SIG-M5 treated with dmso at 0.1 percent for 504 hours (cell line): Measurements from ENCODE around the gene POLR2L.
A peak's percentile ranks its signal among the peaks of the same experiment; 100 is the strongest.

Source experiments
- DNase-seq: peaks from one replicate; lab custom pipeline; 2025; ENCODE audit not compliant: unreplicated experiment; lab: John Stamatoyannopoulos, UW

POLR2L gene

DNA sequence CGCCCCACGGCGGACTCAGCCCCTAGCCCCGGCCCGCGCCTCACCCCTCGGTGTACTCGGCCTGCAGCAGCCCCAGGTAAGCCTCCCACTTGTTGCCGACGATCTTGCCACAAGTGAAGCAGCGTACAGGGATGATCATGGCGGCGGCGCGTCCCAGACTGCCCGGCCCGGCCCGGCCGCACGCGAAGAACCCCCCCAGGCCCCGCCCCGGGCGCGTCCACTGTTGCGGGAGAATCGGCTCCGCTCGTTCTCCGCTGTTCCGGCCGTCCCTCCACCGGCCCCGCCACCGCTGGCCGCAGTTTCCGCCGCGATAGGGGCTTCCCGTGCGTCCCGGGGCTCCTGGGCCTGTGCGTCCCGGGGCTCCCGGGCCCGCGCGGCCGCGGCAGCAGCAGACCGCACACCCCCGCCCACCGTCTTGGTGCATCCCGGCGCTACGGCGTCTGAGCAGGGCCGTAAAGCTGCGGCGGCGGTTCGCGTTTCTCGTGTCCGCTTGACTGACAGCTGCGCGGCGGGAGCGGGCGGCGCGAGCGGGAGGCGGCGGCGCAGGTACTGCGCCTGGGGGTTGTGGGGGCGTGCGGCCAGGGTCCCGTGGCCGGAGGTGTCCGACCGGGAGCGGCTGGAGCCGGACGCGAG lies at the start of gene POLR2L, which contains the start of gene TSPAN4:
TSS of gene POLR2L (minus strand) at position 160 of the 633 bp plus-strand sequence. CDS start at position 139, 21 bp downstream.
TSS of gene TSPAN4 (plus strand) at position 483 of the 633 bp plus-strand sequence. CDS start 7,453 bp downstream, outside the sequence.
- DNase-seq = peak; percentile 63

DNA sequence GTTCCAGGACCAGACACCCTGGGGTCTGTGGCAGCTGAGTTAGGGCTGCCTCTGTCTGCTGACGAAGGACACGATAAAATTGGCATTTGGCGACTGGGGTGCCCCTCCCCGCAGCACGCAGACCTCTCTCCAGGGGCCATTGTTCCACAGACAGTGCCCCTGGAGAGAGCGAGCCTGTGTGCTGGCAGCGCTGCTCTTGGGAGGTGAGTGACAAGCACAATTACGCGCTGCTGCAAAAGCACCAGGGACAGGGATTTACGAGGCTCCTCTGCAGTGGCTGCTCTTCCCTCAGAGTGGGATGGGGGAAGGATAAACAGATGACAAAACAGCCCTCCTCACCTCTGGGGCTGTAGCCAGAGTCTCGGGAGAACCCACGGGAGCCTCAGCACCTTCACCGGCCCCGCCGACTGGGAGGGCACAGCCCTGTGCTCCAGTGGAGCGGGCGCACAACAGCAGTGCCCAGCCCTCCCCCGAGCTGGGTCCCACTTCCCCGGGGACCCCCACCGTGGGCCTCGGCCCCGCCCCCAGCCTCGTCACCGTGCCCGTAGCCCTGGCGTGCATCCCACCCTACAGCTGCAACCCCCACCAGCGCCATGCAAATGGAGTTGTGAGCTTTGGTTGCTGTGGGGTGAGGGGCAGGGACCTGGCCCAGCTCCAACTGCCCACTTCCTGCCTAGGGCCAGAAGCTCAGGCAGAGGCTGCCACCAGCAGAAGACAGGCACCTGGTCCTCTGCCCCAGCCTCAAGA lies 48.6 kb upstream of the POLR2L start:
- DNase-seq = no peak

DNA sequence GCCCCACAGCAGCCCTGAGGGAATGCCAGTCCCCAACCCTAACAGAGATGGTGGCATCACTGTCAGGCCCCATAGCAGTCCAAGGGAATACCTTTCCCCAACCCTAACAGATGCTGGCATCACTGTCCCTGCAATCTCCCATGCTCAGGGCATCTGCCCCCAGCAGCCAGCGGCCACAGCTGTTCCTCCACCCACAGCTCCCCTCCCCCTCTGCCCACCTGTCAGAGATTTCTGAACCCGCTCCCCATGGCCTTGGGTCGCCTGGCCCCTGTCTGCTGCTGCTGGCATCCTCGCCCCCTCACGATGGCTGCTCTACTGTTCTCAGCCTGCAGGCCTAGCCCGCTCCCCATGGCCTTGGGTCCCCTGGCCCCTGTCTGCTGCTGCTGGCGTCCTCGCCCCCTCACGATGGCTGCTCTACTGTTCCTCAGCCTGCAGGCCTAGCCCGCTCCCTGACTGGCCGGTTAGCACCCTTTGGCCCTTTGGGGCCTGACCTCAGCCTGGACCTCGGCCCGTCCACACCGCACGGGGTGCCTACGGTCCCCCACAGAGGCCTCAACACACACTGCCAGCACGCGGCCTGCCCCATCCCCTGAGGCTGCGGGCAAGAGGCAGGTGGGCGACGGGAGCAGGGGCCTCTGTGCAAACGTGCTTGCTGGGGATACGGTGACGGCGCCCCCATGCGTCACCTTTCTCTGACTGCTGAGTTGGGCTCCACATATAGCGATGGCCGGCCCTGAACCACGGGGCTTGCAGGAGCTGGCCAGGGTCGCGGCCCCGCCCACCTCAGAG lies 47.6 kb upstream of the POLR2L start:
- DNase-seq = no peak

DNA sequence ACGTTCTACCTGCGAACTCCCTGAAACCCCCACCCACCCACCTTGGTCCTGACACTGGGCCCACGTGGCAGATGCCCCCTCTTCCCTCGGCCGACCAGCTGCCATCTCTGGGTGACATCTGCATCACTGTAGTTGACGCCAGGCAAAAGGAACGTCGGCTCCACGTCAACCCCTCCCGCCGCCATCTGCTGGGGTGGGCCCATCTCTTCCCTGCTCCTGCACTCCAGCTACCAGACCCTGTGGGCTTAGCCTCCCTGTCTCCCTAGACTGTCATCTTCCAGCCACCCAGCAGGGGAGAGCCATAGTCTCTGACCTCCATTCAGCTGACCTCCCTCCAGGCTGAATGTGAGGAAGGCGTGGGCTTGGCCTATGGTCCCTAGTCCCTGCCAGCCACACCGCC lies 46.9 kb upstream of the POLR2L start:
- DNase-seq = no peak

DNA sequence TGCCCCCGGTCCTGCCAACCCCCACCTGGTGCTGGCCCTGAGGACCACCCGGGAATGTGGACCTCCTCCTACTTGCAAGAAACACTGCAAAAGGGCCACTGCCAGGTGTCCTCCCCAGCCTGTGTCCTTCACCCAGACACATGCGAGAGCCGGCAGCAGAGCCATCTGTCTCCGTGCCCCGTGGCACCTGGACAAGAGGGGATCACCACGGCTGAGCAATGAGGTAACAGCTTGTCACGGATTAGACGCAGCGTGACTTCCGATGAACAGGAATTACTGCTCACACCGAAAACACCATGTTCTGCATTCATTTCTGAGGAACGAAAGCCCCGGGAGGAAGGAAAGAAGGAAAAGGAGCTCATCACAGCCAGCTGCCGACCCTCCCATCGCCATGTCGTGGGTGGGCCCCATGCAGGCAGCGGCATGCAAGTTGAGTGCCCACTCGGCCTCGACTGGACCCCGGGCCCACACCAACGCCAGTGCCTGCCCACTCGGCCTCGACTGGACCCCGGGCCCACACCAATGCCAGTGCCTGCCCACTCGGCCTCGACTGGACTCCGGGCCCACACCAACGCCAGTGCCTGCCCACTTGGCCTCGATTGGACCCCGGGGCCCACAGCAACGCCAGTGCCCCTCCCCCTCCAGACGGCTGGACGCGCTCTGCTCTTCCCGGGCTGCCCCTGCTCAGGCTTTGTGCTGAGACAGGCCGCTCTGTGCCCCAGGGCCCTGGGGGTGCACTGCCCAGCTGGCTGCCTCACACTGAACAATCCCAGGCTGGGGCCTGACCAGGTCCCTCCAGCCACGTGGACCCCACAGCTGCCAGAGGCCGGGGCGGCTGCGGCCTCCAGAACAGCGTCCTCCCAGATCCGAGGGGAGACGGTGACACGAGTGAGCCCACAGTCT lies 46.2 kb upstream of the POLR2L start:
- no peak for DNase-seq

DNA sequence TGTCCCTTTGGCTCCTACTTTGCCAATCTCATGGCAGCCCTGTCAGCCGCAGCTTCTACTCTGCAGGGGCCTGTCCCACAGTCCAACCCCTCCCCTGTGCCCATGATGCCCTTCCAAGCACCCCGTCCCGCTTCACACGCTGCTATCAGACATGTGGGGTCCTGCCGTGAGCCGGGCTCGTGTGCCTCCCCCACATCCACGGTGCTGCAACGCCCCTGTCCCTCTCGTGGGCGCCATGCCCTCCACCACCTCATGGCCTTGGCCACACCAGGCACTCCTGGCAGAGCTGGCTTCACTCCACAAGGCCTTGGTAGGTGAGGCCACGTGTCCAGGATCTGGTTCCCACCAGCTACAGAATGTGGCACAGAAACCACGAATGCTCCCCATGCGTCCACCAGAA lies 45.3 kb upstream of the POLR2L start:
- DNase-seq = no peak

DNA sequence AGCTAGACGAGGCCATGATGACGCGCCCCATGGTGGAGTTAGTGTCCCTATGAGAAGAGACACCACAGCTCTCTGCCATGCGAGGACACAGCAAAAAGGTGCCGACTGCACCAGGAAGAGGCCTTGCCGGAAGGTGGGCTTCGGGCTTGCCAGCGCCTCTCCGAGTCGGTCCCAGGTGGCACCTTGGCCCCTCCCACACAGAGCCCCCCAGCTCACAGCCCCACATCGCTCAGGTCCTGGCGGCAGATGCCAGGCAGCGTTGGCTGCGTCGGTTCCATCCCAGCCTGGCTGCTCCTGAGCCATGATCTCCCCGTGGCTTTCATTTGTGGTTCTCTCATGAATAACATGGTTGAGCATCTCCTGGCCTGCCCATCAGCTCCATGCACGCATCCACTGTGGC lies 44.2 kb upstream of the POLR2L start:
- DNase-seq = no peak

DNA sequence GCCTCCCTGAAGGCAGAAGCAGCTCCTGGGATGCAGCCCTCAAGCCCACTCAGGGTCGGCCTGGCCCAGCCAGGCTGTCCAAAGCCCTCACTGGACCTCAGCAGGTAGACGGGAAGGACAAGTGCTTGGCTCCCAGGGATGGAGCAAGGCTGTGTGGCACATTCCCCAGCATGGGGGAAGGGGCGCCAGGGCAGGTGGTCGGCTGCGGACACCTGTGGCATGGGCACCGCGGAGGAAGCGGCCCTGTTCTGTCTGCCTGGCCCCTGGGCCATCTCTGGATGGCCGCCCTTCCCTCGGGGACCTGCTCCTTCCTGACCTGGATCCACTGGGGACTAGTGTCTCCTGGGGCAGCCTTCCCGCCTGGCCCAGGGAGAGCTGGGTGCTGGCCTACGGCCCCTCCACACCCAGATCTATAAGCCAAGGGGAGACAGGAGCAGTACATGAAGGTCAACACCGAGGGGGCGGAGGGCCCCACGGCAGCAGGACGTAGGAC lies 42.3 kb upstream of the POLR2L start:
- DNase-seq = no peak

DNA sequence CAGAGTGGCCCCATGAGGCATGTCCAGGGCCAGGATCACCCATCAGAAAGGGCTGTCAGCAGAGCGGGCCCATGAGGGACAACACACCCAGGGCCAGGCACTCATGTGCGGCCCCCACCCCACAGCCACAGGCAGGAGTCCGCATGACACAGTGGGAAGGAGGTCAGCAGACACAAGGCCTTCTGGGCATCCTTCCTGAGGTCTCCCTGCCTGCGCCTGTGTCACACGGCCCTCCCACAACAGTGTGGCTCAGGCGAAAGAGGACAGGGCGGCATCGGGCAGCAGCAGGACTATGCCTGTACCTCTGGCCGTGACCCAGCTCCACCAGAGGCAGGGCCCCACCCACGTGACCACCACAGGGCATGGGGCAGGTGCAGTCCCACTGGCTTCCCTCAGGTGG lies 41.2 kb upstream of the POLR2L start:
- DNase-seq = no peak

DNA sequence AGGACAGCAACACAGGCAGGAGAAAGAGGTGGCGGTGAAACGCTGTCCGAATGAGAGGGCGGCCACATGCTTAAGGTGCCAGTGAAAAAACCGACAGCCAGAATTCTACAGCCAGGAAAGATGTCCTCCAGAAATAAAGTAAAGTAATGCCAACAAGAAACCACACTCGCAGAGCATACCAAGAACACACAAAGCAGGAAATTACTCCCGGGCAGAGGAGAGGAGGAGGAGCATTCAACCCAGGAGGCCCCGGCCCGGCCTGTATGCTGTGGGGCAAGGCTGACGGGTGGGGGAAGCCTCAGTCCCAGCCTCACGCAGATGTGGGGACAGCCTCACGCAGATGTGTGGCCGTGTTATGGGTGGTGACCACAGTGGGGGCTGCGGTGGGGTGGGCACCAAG lies 40.3 kb upstream of the POLR2L start:
- no peak for DNase-seq

DNA sequence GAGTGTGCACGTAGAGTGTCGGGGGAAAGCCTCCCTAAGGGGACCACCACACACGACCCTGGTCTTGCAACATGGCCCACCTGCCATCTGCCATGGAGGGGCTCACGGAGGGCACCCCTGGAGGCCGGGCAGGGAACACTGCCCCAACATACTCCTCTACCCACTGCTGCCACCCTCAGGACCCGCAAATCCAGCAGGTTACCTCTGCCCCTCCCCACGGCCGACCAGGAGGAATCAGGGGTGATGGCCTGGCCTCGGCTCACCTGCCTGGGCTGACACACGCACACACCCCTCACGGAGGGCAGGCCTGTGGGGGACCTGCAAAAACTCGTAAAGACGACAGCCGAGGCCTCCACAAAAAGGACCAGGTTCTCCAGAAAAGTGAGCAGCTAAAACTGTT lies 38.1 kb upstream of the POLR2L start:
- DNase-seq = no peak

DNA sequence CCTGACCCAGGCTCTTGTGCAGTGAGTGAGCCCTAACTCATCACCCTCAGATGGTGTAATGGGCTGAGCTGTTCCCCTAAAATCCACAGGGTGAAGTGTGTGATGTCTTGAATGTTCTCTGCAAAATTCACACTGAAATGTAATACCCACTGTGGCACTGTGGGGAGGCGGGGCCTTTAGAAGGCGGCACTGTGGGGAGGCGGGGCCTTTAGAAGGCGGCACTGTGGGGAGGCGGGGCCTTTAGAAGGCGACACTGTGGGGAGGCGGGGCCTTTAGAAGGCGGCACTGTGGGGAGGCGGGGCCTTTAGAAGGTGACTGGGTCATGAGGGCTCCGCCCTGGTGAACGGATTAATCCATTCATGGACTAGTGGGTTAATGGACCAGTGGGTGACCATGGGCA lies 35.2 kb upstream of the POLR2L start:
- DNase-seq = no peak

DNA sequence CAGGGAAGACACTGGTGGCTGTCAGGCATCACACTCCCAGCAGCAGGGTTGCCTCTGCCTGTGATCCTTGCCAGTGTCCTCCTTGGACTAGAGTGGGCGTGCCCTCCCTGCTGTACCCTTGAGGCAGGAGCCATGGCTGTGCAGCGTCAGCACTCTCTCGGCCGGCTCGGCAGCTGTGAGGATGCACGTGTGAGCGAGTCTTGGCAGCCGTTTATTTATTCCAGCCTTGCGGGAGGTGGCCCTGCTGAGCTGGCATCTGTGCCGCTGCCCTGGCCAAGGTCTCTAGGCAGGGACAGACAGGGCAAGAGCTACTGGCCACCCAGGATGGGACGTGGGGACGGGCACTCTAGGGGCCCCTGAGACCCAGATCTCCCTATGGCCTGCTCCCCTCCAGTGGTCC lies 34.2 kb upstream of the POLR2L start:
- DNase-seq = no peak

DNA sequence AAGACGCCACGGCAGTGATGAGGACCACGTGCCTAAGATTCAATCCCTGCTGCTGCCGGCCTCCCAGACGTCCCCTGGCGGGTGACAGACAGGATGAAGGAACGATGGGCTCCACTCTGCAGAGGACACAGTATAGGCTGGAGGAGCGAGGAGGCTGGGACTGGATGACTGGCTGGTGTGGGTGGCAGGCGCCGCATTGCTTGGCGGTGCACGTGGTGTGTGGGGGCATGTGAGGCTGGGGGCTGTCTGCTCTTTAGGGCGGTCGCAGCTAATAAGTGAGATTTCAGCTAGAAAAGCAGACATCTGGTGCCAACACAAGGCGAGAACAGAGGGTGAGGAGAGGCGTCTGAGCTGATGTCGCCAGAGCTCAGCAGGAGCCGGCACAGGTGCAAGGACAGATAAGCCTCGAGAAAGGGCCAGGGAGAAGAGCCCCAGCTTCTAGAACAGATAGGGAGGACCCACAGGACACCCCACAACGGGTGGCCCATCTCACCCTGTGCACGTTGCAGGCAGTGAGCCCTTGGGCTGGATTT lies 33.5 kb upstream of the POLR2L start:
- no peak for DNase-seq

DNA sequence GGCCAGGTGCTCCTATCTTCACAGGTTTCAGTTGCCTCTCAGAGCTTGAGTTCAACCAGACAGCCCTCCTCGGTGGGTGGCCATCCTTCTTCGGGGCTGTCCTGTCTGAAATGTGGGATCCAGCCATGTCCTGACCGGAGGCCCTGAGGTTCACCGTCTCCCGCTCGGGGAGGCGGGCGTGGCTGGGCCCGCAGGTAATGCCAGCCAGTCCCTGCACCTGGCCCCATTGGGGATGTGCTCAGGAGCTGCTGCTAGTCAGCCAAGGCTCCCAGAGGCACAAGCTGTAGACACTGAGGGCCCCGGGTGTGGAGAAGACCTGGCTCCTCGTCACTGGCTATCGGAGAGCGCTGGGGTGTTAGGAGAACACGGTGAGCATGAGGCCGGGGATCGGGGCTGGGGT lies 32.9 kb upstream of the POLR2L start:
- DNase-seq = no peak

DNA sequence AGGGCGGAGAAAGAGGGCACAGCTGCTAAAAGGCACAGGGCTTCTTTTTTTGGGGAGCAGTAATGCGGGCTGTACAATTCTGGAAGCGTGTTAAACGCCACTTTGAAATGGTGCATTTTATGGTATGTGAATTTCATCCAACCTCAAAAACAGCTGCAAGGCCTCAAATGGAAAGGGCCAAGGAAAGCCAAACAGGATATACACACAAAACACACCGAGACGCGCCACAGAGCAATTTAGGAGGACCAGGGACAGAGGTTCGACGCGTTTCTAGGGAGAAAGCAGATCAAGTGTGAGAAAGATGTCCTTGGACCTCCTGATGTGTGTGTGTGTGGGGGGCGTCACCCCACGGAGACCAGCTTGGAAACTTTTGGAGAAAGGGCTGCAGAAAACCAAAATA lies 31.4 kb upstream of the POLR2L start:
- DNase-seq = no peak

DNA sequence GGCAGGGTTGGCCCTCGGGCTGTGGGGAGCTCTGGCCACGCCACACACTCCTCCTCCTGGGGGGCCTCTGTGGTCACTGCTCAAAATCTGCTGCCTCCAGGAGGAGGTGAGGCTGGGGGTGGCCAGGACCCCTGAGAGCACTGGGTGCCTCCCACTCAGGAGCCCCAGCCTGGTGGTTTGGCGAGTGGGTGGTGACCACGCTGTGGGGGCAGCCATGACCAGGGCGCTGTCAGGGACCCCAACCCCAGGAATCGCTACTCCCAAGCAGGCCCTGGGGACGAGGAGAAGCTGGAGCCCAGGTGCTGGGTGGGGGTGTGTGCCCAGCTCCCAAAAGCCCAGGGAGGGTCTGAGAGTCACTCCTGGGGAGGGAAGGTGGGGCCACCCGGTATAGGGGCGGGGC lies 30.5 kb upstream of the POLR2L start:
- no peak for DNase-seq

DNA sequence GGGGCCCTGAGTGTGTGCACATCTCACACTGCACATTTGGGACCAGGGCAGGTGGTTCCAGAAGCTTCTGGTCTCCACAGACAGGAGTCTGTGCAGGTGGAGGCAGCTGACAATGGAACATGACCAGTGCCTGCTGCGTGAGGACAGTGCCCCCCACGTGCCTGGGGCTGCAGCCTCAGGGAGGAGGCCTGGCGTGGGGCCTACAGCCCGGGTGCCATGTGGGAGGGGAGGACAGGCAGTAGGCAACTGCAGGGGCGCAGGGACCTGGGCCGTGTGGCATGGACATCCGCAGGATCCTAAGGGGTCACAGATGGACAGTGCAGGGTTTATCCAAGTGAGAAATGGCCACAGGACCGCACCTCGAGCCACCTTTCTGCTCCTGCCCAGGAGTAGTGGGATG lies 29.1 kb upstream of the POLR2L start:
- DNase-seq = no peak

DNA sequence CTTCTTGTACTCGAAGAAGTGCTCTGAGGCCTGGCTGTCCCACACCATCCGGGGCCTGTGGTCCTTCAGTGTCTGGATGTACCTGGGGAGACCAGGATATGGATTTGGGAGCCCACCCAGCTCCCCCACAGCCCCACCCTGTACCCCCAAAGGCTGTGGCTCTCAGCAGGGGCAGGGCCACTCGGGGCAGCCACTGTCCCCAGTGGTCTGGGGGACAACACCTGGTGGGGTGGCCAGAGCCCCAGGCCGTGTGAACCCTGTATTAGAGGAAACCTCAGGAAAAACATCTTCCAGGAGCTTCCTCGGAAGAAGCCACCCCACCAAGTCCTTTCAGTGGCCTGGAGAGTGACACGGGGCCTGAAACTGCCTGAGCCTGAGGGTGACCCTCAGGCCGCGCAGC lies 28.1 kb upstream of the POLR2L start:
- no peak for DNase-seq

DNA sequence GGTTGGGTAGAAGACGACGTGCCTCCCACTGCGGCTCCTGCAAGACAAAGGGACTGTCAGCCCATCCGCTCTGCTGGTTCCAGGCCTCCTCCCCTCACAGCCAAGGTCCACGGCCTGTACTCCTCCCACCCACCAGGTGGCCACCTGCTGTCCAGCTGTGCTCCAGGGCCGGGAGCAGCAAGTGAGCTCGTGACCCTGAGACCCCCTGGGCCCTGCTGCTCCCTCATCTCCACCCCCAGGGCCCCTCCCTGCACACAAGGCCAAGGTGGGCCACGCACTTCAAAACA lies 27.7 kb upstream of the POLR2L start:
- no peak for DNase-seq
